AML-193 (cell line): Measurements from ENCODE around the gene FASTK.

Experiments
- DNase-seq, 2 experiments: peaks; one replicate each; lab custom pipeline; 2025; lab: John Stamatoyannopoulos, UW

FASTK gene

GRCh38 chr7:151099486-151100211, 19.0 kb upstream of the FASTK start:
- DNase-seq: no peak

- no peak for DNase-seq
These were observed 15.3 kb upstream of the FASTK start for GRCh38 chr7:151095828-151096475.

- DNase-seq: no peak
These were observed 14.7 kb upstream of the FASTK start for GRCh38 chr7:151095123-151095797.

- no peak for DNase-seq
These were observed 14.1 kb upstream of the FASTK start for GRCh38 chr7:151094675-151095074.

- no peak for DNase-seq
These were observed 13.1 kb upstream of the FASTK start for GRCh38 chr7:151093748-151094147.

GRCh38 chr7:151091988-151092387, 11.4 kb upstream of the FASTK start:
- DNase-seq: no peak

GRCh38 chr7:151091431-151091830, 10.8 kb upstream of the FASTK start:
- peak; percentile 36 to 49 for DNase-seq

- DNase-seq: no peak
These were observed 10.4 kb upstream of the FASTK start for GRCh38 chr7:151091003-151091402.

GRCh38 chr7:151089893-151090730, 9.5 kb upstream of the FASTK start:
- DNase-seq: no peak

- DNase-seq: peak in 1 of 2 experiments; percentile 26
These were observed 8.5 kb upstream of the FASTK start for GRCh38 chr7:151088856-151089699.

- DNase-seq: no peak
These were observed 7.6 kb upstream of the FASTK start for GRCh38 chr7:151088019-151088855.

GRCh38 chr7:151087245-151088018, 6.8 kb upstream of the FASTK start:
- DNase-seq: peak; percentile 10 to 14

- no peak for DNase-seq
These were observed 6.2 kb upstream of the FASTK start for GRCh38 chr7:151086802-151087244.

- peak; percentile 55 to 60 for DNase-seq
These were observed 5.3 kb upstream of the FASTK start, which contains the start of gene AGAP3 for GRCh38 chr7:151085691-151086620. TSS of gene AGAP3 (plus strand) at chr7:151086475. CDS start at chr7:151086742, 267 bp downstream.

GRCh38 chr7:151085329-151085690, 4.7 kb upstream of the FASTK start:
- DNase-seq: no peak

- DNase-seq: no peak
These were observed 3.2 kb upstream of the FASTK start for GRCh38 chr7:151083824-151084160.

GRCh38 chr7:151083071-151083823, 2.6 kb upstream of the FASTK start, which contains the start of gene TMUB1:
TSS of gene TMUB1 (minus strand) at chr7:151083493. CDS start at chr7:151082563, 930 bp downstream.
- peak; percentile 43 to 45 for DNase-seq
